Activated T-cell treated with anti-CD3 and anti-CD28 coated beads, Interleukin-2, amount 50 U/mL, for 1 hour (primary cell): Measurements from ENCODE around the gene ENTHD1.

Experiments used
- DNase-seq: peaks from one replicate; pipeline ENCODE4 v3.0.0-alpha.2; 2020

Gene ENTHD1

DNA sequence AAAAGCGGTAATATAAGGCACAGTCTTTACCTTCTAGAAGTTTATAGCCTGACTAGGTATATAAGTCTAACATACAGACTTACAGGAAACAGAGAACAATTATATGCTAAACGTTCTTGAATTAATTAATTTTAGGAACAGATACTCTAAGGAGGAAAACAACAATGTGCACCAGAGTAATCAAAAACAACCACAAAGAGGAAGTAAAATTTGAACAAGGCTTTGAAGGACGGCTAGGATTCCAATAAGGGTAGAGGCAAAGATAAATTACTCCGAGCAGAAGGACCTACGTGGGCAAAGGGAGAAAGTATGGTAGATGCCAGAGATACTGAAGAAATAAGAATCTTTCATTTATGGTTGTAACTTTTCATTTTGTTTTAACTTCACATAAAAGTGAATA is 54.4 kb downstream of the ENTHD1 start:
- no peak for DNase-seq

DNA sequence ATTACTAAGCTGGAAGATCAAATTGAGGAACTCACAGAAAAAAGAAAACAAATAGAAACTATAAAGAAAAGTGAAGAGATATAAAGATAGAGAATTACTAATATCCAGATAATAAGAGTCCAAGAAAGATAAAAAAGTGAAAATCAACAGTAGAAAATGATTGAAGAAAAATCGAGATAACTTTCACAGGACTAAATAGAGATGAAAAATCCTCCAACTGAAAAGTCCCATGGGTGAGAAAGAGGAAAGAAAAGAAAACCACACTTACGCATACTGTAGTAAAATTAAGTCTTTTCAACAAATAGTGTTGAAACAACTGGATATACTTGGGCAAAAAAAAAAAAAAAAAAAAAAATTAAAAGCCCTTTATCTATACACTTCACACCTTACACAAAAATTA is 60.0 kb downstream of the ENTHD1 start:
- no peak for DNase-seq

DNA sequence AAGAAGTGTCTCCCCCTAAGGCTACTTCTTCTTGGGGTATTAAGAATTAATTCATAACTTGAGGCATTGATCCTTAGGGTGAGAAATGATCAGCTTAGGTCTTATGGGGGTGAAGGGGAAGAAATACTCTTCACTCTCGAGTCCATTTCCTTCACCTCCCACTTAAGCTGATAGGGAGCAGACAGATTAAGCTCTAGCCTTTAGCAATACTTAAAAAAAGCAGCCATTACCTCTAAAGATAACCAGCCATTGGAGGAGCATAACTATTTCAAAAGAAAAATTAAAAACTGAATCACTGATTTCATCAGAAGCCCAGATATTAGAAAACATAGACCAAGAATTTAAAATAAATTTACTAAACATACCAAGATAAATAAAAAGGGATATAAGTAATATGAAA is 60.5 kb downstream of the ENTHD1 start:
- no peak for DNase-seq

- DNase-seq: no peak
Observed at GRCh38 chr22:39832627-39833074, 60.9 kb downstream of the ENTHD1 start.

- no peak for DNase-seq
Observed at GRCh38 chr22:39825661-39826102, 67.9 kb downstream of the ENTHD1 start.

GRCh38 chr22:39821008-39821407 is 72.6 kb downstream of the ENTHD1 start:
- no peak for DNase-seq

DNA sequence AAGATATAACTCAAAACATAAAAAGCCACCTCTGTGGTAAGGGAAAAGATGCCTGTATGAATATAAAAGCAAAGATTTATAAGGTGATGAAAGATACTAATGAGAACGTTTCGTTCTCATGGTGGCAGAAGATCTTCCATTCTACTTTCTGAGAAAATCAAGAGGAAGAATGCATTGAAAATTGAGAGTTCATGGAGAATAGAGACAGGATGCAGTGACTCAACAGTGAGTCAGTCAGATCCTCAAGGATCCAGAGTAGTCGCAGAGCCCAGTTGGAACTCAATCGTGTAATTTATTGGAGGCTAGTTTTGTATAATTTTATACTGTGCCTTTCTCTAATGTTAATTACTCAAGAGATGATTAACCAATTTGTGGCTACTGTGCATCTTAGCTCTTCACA is 73.3 kb downstream of the ENTHD1 start:
- no peak for DNase-seq

DNA sequence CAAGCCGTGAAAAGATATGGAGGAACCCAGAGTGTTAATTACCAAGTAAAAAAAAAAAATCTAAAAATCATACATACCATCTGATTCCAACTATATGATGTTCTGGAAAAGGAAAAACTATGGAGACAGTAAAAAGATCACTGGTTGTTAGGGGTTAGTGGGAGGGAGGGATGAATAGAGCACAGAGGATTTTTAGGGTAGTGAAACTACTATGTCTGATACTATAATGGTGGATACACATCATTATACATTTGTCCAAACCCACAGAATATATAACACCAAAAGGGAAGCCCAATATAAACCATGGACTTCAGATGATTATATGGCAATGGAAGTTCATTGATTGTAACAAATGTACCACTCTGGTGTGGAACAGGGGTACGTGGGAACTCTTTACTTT is 74.1 kb downstream of the ENTHD1 start:
- no peak for DNase-seq

DNA sequence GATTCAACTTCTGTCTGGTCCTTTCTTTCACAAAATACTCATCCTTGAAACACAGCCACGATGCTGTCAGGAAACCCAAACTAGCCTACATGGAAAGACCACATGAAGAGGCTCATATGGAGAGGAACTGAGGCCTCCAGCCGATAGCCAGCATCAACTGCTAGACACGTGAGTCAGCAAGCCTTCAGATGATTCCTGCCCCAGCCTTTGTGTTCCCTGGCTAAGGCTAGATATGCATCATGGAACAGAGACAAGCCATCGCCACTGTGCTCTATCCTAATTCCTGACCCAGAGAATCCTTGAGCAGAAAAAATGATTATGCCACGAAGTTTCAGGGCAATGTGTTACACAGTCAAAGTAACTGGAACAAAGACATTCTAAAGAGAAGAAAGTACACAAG is 75.5 kb downstream of the ENTHD1 start:
- no peak for DNase-seq

DNA sequence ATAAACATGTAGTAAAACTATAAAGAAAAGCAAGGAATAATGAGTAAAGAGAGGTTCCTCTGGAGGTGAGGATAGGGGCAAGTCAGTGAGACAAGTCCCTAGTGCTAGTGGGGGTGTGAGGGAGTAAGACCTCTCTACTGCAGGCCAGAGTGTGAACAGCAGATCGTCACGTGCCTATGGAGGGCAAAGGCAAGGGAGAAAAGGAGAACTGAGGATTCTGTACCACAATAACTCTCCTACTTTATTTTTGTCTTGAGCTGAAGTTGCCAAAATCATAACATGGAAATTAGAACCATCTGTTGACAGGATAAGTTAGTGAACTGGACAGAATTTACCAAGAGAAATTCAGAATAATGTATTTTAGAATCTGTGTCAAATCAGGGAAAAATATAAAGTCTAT is 77.6 kb downstream of the ENTHD1 start:
- no peak for DNase-seq

- DNase-seq: no peak
Observed at GRCh38 chr22:39814899-39815298, 78.7 kb downstream of the ENTHD1 start.

- DNase-seq: no peak
Observed at GRCh38 chr22:39809772-39810557, 83.6 kb downstream of the ENTHD1 start.

GRCh38 chr22:39808081-39808480 is 85.5 kb downstream of the ENTHD1 start:
- no peak for DNase-seq

DNA sequence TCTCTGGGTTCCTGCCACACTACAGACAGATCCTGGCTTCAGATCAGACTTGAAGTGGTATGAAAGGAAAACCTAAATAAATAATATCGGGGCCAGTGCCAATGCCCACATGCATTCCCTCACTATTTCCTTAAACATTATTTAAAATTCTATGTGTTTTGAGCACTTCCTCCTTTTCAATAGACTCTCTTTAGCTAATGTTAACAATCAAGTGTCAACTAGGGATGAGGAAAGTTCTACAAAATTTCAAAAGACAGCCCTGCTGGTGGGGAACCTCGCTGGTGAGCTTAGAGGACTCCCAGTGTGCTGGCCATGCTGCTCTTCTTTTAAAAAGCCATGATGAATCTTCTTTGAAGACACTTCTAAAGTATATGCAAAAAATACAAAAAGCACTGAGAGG is 87.5 kb downstream of the ENTHD1 start:
- no peak for DNase-seq

DNA sequence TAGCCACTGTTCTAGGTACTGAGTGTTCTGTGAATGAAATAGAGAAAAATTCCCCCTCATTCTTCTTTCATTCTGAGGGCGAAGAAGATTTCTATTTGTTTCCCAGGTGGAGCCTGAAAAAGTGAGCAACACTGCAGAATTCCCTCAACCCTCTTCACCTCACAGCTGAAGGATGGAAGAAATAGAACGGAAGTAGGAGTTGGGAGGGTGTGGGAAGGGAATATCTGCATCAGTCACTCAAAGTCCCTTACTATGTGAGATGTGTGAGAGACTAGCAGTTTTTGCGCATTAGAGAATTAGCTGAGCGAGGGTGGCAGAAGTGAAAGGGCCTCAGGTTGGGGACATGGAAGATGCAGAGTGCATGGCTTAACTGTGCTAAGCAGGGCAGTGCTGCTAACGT is 88.4 kb downstream of the ENTHD1 start:
- DNase-seq: no peak

- DNase-seq: no peak
Observed at GRCh38 chr22:39802682-39803081, 90.9 kb downstream of the ENTHD1 start.

GRCh38 chr22:39800790-39801520 is 92.6 kb downstream of the ENTHD1 start:
- DNase-seq: no peak

DNA sequence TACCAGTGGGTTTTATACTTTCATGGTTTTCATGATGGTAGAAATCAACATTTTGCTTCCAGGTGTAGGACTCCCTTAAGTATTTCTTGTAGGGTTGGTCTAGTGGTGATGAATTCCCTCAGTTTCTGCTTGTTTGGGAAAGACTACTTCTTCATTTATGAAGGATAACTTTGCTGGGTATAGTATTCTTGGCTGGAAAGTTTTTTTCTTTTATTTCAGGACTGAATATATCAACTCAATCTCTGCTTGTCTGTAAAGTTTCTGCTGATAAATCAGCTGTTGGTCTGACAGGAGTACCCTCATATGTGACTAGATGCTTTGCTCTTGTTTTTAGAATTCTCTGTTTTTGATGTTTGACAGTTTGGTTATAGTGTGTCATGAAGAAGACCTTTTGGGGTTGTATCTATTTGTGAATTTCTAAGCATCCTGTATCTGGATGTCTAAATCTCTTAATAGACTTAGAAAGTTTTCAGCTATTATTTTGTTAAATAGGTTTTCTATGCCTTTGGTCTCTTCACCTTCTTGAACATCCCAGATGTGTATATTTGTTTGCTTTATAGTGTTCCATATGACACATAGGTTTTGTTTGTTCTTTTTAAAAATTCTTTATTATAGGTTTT is 95.9 kb downstream of the ENTHD1 start:
- no peak for DNase-seq

GRCh38 chr22:39789788-39790187 is 103.8 kb downstream of the ENTHD1 start:
- no peak for DNase-seq

- DNase-seq: no peak
Observed at GRCh38 chr22:39785232-39785631, 108.3 kb downstream of the ENTHD1 start.

DNA sequence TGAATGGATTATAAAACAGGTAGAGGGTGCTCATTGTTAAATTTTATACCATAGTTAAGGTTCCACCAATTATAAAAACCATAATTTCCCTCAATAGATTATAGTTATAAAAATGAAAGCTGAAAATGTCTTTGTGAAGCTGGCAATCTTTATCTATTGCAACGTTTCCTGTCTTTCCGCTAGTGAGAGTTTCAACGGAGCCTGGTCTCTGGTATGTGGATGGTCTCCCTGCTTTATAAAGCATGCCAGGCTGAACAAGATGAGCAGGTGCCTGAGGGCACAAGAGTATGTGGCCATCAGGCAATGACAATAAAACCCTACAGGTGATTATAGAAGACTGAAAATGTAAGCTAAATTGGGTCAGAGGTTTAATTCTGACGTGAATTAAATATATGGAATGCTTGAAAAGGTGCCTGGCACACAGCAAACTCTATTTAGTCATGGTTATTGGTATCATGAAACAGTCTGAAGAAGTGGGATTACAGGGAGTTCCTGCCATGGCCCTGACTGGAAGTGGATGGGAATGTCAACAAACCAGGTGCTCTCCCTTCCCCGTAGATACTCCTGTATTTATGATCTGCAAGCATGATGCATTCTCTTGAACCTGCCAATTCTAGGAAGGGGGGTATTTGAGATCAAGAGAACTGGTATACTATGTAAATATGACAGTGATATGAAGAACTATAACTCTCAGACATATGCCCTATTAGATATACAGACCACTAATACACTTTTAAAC is 115.7 kb downstream of the ENTHD1 start:
- no peak for DNase-seq

DNA sequence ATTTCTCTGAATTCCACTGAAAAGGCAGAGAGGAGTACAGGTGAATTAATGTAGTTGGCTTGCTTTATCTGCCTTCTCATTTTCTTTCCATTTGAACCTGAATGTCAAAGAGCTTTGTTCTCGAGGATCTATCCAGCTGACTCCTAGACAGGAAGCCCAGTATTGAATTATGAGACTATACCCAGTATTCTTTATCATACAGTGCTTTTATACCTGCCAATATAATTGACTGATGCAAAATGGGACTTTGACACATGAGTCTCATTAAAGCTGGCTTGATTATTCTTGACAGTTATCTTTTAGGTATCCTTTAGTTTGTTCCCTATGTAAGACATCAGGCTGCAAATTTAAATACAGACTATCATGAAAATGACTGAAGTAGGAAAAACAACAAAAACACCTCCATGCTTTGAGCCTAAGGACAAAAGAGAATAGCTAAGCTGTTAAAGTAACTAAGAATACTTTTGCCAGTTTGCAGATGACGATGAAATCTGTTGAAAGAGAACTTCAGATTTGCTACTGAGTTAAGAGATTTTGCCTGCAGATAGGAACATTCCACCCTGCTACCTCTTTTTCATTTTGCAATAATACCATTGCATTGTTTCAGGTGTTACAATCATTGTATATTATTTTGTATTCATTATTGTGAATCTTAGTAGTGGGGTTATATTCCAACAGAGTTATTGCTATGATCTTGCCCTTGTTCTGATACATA is 117.1 kb downstream of the ENTHD1 start:
- no peak for DNase-seq
